Erythroblast (primary cell): ENCODE data around the gene PSMB5.

Experiments
- DNase-seq, 2 experiments: peaks; one replicate each; lab custom pipeline; 2025; lab: John Stamatoyannopoulos, UW
- GATA1 ChIP-seq: IDR thresholded peaks from 2 replicates; pipeline ENCODE4 v1.6.1; 2011; ENCODE audit warnings: low read depth, mild to moderate bottlenecking, control low read depth, low read length, moderate library complexity
- POLR2A ChIP-seq: IDR thresholded peaks from 2 replicates; pipeline ENCODE4 v1.6.1; 2011; ENCODE audit warnings: mild to moderate bottlenecking, low read length

PSMB5 gene

GRCh38 chr14:23043145-23043544 is 8.4 kb upstream of the PSMB5 start:
- no peak for DNase-seq
- no peak for TF ChIP-seq GATA1
- TF ChIP-seq POLR2A: no peak

GRCh38 chr14:23042162-23042965 is 7.7 kb upstream of the PSMB5 start, which contains the start of gene PSMB11:
TSS of gene PSMB11 (plus strand) at chr14:23042212. CDS start at chr14:23042226, 14 bp downstream.
- TF ChIP-seq POLR2A (no peak), GATA1 (no peak)
- no peak for DNase-seq

DNA sequence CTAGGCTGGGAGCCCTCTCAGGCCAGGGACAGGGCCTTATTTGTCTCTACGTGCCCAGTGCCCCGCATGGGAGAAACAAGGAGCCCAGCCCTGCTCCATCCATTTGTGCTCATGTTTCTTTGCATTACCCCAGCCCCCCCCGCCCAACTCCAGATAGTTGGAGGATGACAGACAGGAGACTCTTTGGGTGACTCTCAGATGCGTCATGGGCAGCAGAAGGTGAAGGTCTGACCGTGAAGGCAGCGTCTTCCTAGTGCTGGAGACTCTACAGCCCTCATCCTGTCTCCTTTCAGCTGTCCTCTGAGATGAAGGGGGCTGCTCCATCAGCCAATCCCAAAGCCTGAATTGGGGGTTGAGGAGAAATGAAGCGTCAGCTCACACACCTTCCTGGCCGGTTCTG is 7.0 kb upstream of the PSMB5 start:
- TF ChIP-seq POLR2A: no peak
- TF ChIP-seq GATA1: no peak
- DNase-seq: no peak

DNA sequence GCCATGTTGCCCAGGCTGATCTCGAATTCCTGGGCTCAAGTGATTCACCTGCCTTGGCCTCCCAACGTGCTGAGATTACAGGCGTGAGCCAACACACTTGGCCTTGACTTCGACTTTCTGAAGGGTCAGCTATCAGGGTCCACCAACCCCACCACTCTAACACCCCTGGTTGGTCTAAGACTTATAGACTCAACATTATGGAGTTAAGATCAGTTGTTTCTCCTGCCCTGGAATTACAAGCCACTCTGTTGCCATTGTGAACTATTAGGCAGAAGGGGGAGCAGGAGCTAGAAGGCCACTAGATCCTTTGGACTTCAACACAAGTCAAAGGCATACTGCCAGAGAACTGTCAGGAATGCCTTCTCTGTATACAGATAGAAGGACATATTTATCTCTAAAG is 5.4 kb upstream of the PSMB5 start:
- TF ChIP-seq POLR2A: no peak
- TF ChIP-seq GATA1: no peak
- DNase-seq: no peak

DNA sequence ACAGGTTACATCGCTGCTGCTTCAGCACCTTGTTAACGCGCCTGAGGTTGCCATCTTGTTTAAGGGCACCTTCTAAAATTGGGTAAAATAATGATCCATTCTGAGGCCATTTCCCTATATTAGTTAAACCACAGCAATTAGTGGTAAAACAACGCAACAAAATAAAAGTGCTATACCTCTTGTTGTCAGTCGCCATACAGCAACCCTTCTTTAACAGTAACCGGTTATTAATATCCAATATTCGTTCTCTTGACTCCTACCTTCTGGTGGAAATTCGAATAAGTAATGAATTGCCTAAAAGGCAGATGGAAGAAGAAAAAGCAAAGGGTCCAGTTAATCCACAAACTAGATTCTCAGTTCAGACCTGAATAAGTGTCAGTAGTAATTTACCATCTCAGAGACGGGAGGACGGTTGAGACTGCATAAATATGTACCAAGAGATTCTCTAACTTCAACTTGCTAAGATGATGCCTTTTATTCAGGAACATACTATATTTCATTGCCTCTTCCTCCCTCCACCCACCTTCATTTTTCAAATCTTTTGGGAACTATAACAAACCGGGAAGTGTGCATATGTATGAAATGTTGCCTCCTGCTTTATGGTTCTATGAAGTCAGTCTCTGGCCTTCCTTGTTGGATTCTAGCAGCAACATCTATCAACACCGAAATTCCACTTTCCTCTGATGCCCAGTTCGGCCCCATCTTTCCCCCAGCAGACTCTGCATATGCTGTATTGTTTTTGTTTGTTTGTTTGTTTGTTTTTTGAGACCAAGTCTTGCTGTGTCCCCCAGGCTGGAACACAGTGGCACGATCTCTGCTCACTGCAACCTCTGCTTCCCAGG is 824 bp upstream of the PSMB5 start:
- TF ChIP-seq GATA1 (no peak), POLR2A (no peak)
- no peak for DNase-seq

DNA sequence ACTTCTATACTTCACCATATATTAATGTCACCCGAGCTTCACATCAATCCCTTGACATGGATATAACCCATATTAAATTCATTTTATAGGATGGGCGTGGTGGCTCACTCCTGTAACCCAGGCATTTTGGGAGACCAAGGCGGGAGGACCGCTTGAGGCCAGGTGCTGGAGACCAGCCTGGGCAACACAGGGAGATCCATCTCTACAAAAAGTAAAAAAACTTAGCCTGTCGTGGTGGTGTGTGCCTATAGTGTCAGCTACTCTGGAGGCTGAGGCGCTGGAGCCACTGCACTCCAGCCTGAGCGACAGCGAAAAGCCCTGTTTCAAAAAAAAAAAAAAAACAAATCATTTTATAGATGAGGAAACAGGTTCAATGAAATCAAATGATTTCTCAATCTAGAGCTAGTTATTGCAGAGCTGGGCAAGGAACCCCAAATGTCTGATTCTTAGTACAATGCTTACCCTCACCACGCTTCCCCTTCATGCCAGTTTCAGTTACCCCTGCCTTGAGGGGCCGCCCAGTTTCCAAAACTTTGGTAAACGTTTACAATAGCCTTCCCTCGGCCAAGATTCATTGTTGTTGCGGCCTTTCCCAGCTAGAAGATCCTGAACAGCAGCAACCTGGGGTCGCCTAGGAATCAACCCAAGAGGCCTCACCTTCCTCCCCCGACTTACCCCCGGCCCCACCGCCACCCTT is 751 bp downstream of the PSMB5 start:
- DNase-seq: no peak
- no peak for TF ChIP-seq GATA1
- no peak for TF ChIP-seq POLR2A

DNA sequence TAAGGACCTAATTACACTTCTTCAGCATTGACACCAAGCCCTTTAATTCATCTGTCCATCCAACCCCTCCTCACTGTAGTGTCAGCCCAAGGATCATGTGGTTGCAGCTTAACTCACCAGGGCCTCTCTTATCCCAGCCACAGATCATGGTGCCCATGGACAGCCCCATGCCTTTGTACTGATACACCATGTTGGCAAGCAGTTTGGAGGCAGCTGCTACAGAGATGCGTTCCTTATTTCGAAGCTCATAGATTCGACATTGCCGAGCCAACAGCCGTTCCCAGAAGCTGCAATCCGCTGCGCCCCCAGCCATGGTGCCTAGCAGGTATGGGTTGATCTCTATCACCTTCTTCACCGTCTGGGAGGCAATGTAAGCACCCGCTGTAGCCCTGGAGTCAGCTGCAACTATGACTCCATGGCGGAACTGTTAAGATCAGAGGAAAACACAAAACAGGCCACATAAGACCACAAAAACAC is 1.4 kb downstream of the PSMB5 start:
- TF ChIP-seq POLR2A (no peak), GATA1 (no peak)
- no peak for DNase-seq

GRCh38 chr14:23030936-23031335 is 3.8 kb downstream of the PSMB5 start:
- no peak for TF ChIP-seq GATA1
- no peak for TF ChIP-seq POLR2A
- DNase-seq: no peak

DNA sequence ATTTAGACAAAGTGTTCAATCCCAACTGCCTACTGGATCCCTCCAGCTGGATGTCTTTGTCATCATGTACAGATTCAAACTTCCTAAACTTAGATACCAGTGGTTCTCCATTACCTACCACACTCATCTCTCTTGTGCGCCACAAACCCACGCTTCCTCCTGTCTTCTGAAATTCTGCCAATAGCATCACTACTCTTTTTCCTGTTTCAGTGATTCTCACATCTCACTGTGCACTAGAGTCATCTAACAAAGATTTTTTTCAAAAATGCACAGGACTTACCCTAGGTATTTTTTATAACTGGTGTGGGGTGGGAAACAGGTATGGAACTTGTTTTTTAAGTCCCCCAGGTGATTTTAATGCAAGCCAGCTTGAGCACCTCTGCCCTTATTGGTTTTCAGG is 5.9 kb downstream of the PSMB5 start:
- DNase-seq: no peak
- TF ChIP-seq POLR2A: no peak
- TF ChIP-seq GATA1: no peak

- DNase-seq: no peak
- TF ChIP-seq GATA1 (no peak), POLR2A (no peak)
These were observed 9.4 kb downstream of the PSMB5 start for GRCh38 chr14:23025151-23025814.

DNA sequence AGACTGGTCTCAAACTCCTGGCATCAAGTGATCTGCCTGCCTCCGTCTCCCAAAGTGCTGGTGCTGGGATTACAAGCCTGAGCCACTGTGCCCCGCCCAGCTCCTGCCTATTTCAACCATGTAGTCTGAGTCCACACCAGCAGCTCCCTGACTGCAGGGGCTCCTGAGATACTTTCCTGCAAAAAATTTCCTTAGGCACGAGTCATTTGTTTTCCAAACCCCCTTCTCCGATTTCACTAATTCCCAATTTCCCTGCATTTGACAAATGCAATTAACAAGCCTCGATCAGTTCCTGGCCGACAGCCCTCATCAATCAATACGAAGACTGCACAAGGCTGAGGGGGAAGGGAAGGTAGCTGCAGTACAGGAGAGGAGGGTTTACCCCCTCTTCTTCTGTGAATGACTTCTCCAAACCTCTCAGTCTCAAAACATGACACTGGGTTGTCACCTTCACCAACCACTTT is 10.1 kb downstream of the PSMB5 start:
- no peak for DNase-seq
- no peak for TF ChIP-seq POLR2A
- no peak for TF ChIP-seq GATA1

GRCh38 chr14:23023795-23024152 is 10.9 kb downstream of the PSMB5 start:
- no peak for DNase-seq
- TF ChIP-seq POLR2A (no peak), GATA1 (no peak)
